Skin of body (tissue), 1 donor: Measurements from ENCODE around the gene PPP1R3G. TPM values are rescaled to one million over a fixed set of nuclear protein-coding genes. Genes with fewer than 3 reads are reported as not detected.

Source experiments
- total RNA-seq: library from RNA; depleted of rRNA; stranded (reverse); fragments of >200 nt; gene quantifications from one replicate; pipeline ENCODE4 v1.2.3, GENCODE V29; 2014

Gene PPP1R3G
- total RNA-seq, 1 donor from 2014 or later: 1.8 TPM

Other genes starting within 250 kb of the PPP1R3G start
- 9.2 TPM for gene RPP40, start 81.3 kb upstream of the PPP1R3G start, total RNA-seq
- 12.8 TPM for gene LYRM4, start 175.6 kb downstream of the PPP1R3G start, total RNA-seq
- 25.4 TPM for gene FARS2, start 176.2 kb downstream of the PPP1R3G start, total RNA-seq